CD8-positive, alpha-beta memory T cell (primary cell): ENCODE data around the gene SLC9A2. TPM values are rescaled to one million over a fixed set of nuclear protein-coding genes. Genes with fewer than 3 reads are reported as not detected.

Experiments used
- CTCF ChIA-PET: fragments of 350-600 bp; sonication (Branson Sonifier 250); formaldehyde crosslinking; loops from one replicate; lab custom pipeline; 2021; ENCODE audit warnings: antibody characterized with exemption; lab: Charles Lee
- POLR2A ChIA-PET: fragments of 350-600 bp; sonication (Branson Sonifier 250); formaldehyde crosslinking; loops from one replicate; lab custom pipeline; 2021; ENCODE audit warnings: antibody characterized with exemption; lab: Charles Lee
- DNase-seq, 5 donors: peaks; one replicate each; pipeline versions ENCODE4 v3.0.0 to v3.0.0-alpha.2; 2020 to 2022; ENCODE audit warnings: mixed read lengths in 1 of 5
- H3K27ac ChIP-seq: one replicate; pipeline ENCODE4 v1.7.0; 2013; ENCODE audit warnings: low read depth, mild to moderate bottlenecking, low read length, moderate library complexity
- H3K27me3 ChIP-seq: 2 replicates; pipeline ENCODE4 v1.7.0; 2013; ENCODE audit warnings: low read length, mild to moderate bottlenecking; ENCODE audit not compliant: insufficient read depth, poor library complexity, severe bottlenecking
- H3K36me3 ChIP-seq: 2 replicates; pipeline ENCODE4 v1.7.0; 2013; ENCODE audit warnings: mild to moderate bottlenecking, low read length, moderate library complexity; ENCODE audit not compliant: insufficient read depth
- H3K4me1 ChIP-seq: 2 replicates; pipeline ENCODE4 v1.7.0; 2013; ENCODE audit warnings: mild to moderate bottlenecking, low read length, moderate library complexity; ENCODE audit not compliant: insufficient read depth
- H3K4me3 ChIP-seq: 2 replicates; pipeline ENCODE4 v1.7.0; 2013; ENCODE audit warnings: mild to moderate bottlenecking, low read length
- H3K9me3 ChIP-seq: 2 replicates; pipeline ENCODE4 v1.7.0; 2013; ENCODE audit warnings: mild to moderate bottlenecking, low read length
- H3K27ac Mint-ChIP-seq, 8 donors: one replicate each; pipeline ENCODE4 v1.8.0; 2020 to 2021; ENCODE audit warnings: mixed read lengths in 8 of 8, mild to moderate bottlenecking in 6 of 8, inconsistent platforms in 3 of 8, moderate library complexity in 3 of 8
- H3K27me3 Mint-ChIP-seq, 2 donors: one replicate each; pipeline ENCODE4 v1.8.0; 2020 to 2021; ENCODE audit warnings: mixed read lengths in 2 of 2, mild to moderate bottlenecking in 1 of 2, moderate library complexity in 1 of 2
- H3K36me3 Mint-ChIP-seq, 3 donors: one replicate each; pipeline ENCODE4 v1.8.0; 2020 to 2021; ENCODE audit warnings: mixed read lengths in 3 of 3, inconsistent platforms in 1 of 3, mild to moderate bottlenecking in 1 of 3
- H3K4me1 Mint-ChIP-seq, 3 donors: one replicate each; pipeline ENCODE4 v1.8.0; 2020 to 2021; ENCODE audit warnings: mixed read lengths in 3 of 3, inconsistent platforms in 1 of 3, mild to moderate bottlenecking in 1 of 3
- H3K4me3 Mint-ChIP-seq, 7 donors: one replicate each; pipeline ENCODE4 v1.8.0; 2020 to 2021; ENCODE audit warnings: mixed read lengths in 7 of 7, mild to moderate bottlenecking in 6 of 7, moderate library complexity in 4 of 7, inconsistent platforms in 2 of 7
- H3K9me3 Mint-ChIP-seq, 5 donors: one replicate each; pipeline ENCODE4 v1.8.0; 2020 to 2022; ENCODE audit warnings: mixed read lengths in 5 of 5, mild to moderate bottlenecking in 3 of 5, moderate library complexity in 2 of 5, inconsistent platforms in 1 of 5
- polyA plus RNA-seq: library from polyadenylated mRNA; unstranded; fragments of 300-500 nt; fragmentation: Illumina TruSeq; gene quantifications from one replicate; pipeline ENCODE4 v1.2.3, GENCODE V29; 2021
- total RNA-seq, 2 experiments: library from RNA; stranded (reverse); gene quantifications; one replicate each; pipeline ENCODE4 v1.2.3, GENCODE V29; 2021

SLC9A2 gene
- total and polyA plus RNA-seq, 3 experiments from 2014 or later, result not detected

DNA sequence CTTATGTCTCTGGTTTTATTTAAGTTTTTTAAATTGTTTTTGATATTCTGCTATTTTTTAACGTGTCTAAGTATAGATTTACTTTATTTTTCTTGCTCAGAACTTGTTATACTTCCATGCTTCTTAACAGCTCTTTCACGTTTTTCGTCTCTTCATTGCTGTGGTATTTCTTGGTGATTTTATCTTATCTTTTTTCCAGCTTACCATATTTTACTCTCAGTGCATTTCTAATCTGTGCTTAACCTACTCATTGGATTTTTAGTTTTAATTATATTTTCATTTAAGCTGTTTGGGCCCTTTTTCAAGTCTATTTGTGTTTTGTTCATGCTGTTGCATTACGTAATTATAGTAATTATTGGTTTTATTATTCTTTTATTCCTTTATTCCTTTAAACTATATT lies 11.1 kb downstream of the SLC9A2 start:
- POLR2A ChIA-PET, result no interaction called here
- CTCF ChIA-PET, result no interaction called here
- Histone ChIP-seq H3K4me3 (no peak overlapping the region), H3K36me3 (no peaks in the 10 kb centered on the region), H3K27me3 (no peaks in the 10 kb centered on the region), H3K27ac (no peak overlapping the region), H3K4me1 (no peaks in the 10 kb centered on the region), H3K9me3 (no peaks in the 10 kb centered on the region)
- DNase-seq, result no peak
- H3K27ac Mint-ChIP-seq, result no peak overlapping the region
- H3K27me3 Mint-ChIP-seq, result peaks cover 0 to 2% of the 10 kb centered on the region in 2 donors
- H3K9me3 Mint-ChIP-seq, result no peaks in the 10 kb centered on the region
- no peaks in the 10 kb centered on the region for H3K4me1 Mint-ChIP-seq
- no peak overlapping the region for H3K4me3 Mint-ChIP-seq
- H3K36me3 Mint-ChIP-seq, result no peaks in the 10 kb centered on the region

DNA sequence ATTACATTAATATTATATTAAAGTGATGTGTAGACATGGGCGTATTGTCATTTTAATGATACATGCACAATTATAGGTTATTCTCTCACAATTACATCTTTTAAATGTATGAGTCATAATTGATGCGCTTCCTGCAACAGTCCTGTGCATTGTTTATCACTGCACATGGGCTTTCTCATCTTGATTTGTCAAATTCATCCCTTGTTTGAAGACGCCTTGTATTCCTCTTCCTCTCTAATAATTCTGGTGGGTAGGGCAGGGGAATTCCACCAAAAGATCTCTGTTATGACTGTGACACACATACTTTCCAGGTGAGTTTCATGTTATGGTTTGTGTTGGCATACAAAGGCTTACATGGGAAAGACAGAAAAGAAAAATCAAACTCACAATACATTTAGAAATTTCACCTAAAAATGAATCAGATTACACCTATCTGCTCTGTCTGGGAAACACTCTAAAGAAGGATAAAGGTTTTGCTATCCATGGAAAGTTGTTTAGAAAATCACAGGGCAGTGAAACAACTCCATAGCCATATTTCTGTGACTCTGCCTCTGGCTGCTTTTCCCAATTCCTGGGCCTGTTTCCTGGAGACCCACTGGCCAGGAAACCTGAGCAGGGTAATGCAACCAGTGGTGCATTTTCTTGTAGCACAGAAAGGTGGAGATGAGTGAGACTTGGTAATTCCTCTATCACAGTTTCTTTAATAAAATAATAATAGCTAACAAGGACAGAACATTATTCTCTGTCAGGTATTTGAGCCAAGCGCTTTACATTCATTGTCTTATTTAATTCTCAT lies 13.2 kb downstream of the SLC9A2 start:
- H3K27ac Mint-ChIP-seq, result no peak overlapping the region
- no peak overlapping the region for H3K4me3 Mint-ChIP-seq
- Histone ChIP-seq H3K4me1 (no peaks in the 10 kb centered on the region), H3K27me3 (no peaks in the 10 kb centered on the region), H3K36me3 (no peaks in the 10 kb centered on the region), H3K27ac (no peak overlapping the region), H3K9me3 (no peaks in the 10 kb centered on the region), H3K4me3 (no peak overlapping the region)
- ChIA-PET CTCF (no interaction called here), POLR2A (no interaction called here)
- no peaks in the 10 kb centered on the region for H3K4me1 Mint-ChIP-seq
- H3K36me3 Mint-ChIP-seq, result no peaks in the 10 kb centered on the region
- H3K27me3 Mint-ChIP-seq, result peaks cover 0 to 2% of the 10 kb centered on the region in 2 donors
- H3K9me3 Mint-ChIP-seq, result no peaks in the 10 kb centered on the region
- no peak for DNase-seq

DNA sequence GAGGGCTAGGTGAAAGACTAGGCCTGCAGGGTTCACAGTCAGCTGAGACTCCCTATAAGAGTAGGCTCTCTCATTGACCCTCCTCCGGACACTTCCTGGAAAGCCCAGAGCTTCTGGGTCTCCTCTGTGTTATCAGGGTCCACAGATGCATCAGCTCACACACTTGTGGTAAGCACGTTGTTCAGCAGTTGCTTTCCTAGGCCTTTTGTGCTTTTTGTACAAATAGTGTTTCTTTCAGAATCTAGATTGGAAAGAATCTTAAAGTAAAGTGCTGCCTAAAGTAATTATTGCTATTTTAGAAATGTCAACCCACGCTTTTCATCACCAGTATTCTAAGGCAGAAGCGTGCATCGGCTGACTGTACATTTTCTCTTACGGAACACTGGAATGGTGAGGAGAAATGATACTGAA lies 15.5 kb downstream of the SLC9A2 start:
- peaks cover 2 to 8% of the 10 kb centered on the region in 2 donors for H3K27me3 Mint-ChIP-seq
- no peak overlapping the region for H3K4me3 Mint-ChIP-seq
- H3K27ac Mint-ChIP-seq, result no peak overlapping the region
- no peaks in the 10 kb centered on the region for H3K9me3 Mint-ChIP-seq
- DNase-seq, result no peak
- no peaks in the 10 kb centered on the region for H3K9me3 ChIP-seq
- H3K27ac ChIP-seq, result peak overlapping the region; percentile 22
- no peaks in the 10 kb centered on the region for H3K36me3 ChIP-seq
- ChIA-PET POLR2A (no interaction called here), CTCF (no interaction called here)
- H3K4me1 ChIP-seq, result no peaks in the 10 kb centered on the region
- H3K36me3 Mint-ChIP-seq, result no peaks in the 10 kb centered on the region
- no peaks in the 10 kb centered on the region for H3K27me3 ChIP-seq
- no peaks in the 10 kb centered on the region for H3K4me1 Mint-ChIP-seq
- no peak overlapping the region for H3K4me3 ChIP-seq

DNA sequence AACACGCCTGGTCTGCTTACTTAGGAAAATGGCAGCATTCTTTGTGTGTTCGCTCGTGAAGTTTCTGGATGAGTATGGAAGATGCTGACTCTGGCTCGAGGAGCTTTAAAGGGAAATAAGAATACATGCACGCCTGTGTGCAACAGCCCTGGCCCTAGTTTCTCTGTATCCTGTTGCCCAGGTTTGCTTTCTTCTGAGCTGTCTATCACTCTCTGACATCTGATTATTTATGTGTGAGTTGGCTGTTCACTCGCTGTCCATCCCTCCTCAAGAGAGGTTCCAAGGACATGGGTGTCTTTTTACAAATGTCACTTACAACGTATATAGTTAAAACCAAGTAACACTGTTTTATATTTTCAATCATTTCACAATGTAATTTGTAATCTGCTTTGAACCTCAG lies 16.0 kb downstream of the SLC9A2 start:
- H3K36me3 ChIP-seq, result no peaks in the 10 kb centered on the region
- Mint-ChIP-seq H3K4me1 (no peaks in the 10 kb centered on the region), H3K4me3 (no peak overlapping the region), H3K27me3 (peaks cover 2 to 8% of the 10 kb centered on the region in 2 donors), H3K27ac (no peak overlapping the region), H3K36me3 (no peaks in the 10 kb centered on the region), H3K9me3 (no peaks in the 10 kb centered on the region)
- peak overlapping the region; percentile 22 for H3K27ac ChIP-seq
- DNase-seq, result no peak
- H3K27me3 ChIP-seq, result no peaks in the 10 kb centered on the region
- CTCF ChIA-PET, result no interaction called here
- POLR2A ChIA-PET, result no interaction called here
- H3K4me1 ChIP-seq, result no peaks in the 10 kb centered on the region
- H3K9me3 ChIP-seq, result no peaks in the 10 kb centered on the region
- H3K4me3 ChIP-seq, result no peak overlapping the region

DNA sequence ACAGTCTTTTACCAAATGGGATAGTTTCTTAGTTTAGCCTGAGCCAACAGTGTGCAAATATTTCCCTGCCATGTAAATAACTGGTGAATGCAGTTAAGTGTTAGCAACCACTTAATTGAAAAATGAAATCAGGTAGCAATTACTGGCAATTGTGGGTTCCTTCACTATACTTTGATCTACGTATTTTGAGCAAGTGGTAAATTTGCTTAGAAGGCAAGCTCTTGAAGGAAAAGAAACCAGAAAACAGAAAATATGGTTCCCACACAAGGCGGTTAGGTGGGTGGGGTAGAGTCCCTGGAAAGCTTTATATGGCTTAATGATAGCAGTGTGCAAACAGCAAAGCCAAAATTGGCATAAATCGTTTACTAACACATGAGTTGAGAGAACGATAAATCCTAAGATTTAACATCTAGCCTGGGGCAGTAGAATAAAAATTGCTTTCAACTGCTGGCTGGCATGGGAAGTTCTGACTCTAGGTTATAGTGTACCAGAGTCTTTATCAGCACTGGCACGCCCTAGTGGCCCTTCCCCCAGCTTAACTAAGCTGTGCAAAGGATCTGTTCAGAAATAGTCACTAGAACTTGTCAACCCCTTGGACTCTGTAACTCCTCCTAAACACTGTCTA lies 17.0 kb downstream of the SLC9A2 start:
- H3K9me3 ChIP-seq, result no peaks in the 10 kb centered on the region
- H3K36me3 ChIP-seq, result no peaks in the 10 kb centered on the region
- DNase-seq, result no peak
- H3K27me3 Mint-ChIP-seq, result peaks cover 6 to 17% of the 10 kb centered on the region in 2 donors
- H3K27ac ChIP-seq, result peak overlapping the region; percentile 26
- H3K4me3 ChIP-seq, result no peak overlapping the region
- H3K36me3 Mint-ChIP-seq, result no peaks in the 10 kb centered on the region
- H3K4me1 Mint-ChIP-seq, result no peaks in the 10 kb centered on the region
- no peaks in the 10 kb centered on the region for H3K9me3 Mint-ChIP-seq
- no peaks in the 10 kb centered on the region for H3K4me1 ChIP-seq
- no peak overlapping the region for H3K4me3 Mint-ChIP-seq
- CTCF ChIA-PET, result interaction anchor here (1.9 kb wide), 1 partner anchor 21 kb away, joined by 5 read pairs; no protein-coding TSS in a partner anchor
- H3K27me3 ChIP-seq, result no peaks in the 10 kb centered on the region
- H3K27ac Mint-ChIP-seq, result no peak overlapping the region
- POLR2A ChIA-PET, result no interaction called here

DNA sequence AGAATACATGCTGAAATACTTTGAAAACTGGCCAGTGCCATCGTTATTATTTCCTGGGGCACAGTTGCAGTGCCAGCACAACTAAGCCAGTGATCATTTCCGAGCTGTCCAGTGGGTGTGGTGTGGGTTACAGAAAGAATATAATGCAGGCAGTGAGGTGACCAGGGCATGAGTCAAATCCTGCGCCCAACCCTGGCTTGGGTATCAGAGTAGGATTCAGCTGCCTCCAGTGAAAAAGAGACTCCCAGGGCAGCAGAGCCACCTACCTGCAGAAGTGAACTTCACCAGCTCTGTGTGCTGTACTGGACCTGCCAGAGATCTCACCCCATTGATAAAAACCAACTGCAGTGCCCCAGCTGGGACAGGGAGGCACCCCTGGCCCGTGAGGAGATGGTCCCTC lies 18.0 kb downstream of the SLC9A2 start:
- CTCF ChIA-PET, result interaction anchor here (1.9 kb wide), 1 partner anchor 22 kb away, joined by 5 read pairs; no protein-coding TSS in a partner anchor

DNA sequence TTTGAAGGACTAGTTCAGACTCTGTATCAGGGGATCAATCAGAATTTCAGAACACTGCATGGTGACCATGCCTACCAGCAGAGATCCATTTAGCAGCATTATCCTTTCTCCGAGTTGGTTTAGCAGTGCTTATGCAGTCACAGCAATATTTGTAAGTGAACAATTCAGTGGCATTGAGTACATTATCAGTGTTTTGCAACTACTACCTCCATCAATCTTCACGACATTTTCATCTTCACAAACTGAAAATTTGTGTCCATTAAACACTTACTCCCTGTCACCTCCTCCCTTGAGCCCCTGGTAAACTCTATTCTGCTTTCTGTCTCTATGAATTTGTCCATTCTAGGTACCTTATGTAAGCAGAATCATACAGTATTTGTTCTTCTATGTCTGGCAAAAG lies 20.1 kb downstream of the SLC9A2 start:
- Histone ChIP-seq H3K4me1 (no peaks in the 10 kb centered on the region), H3K9me3 (no peaks in the 10 kb centered on the region), H3K36me3 (no peaks in the 10 kb centered on the region), H3K27me3 (no peaks in the 10 kb centered on the region), H3K27ac (no peak overlapping the region), H3K4me3 (no peak overlapping the region)
- DNase-seq, result no peak
- H3K27ac Mint-ChIP-seq, result no peak overlapping the region
- no peaks in the 10 kb centered on the region for H3K4me1 Mint-ChIP-seq
- H3K9me3 Mint-ChIP-seq, result no peaks in the 10 kb centered on the region
- H3K27me3 Mint-ChIP-seq, result peaks cover 5 to 40% of the 10 kb centered on the region in 2 donors
- ChIA-PET POLR2A (no interaction called here), CTCF (no interaction called here)
- no peaks in the 10 kb centered on the region for H3K36me3 Mint-ChIP-seq
- H3K4me3 Mint-ChIP-seq, result no peak overlapping the region

More for the DNA sequence above, 18.0 kb downstream of the SLC9A2 start:
- POLR2A ChIA-PET, result no interaction called here
- Mint-ChIP-seq H3K4me3 (no peak overlapping the region), H3K27me3 (peaks cover 5 to 22% of the 10 kb centered on the region in 2 donors), H3K36me3 (no peaks in the 10 kb centered on the region), H3K4me1 (no peaks in the 10 kb centered on the region), H3K9me3 (no peaks in the 10 kb centered on the region), H3K27ac (no peak overlapping the region)
- no peak for DNase-seq
- Histone ChIP-seq H3K27ac (no peak overlapping the region), H3K9me3 (no peaks in the 10 kb centered on the region), H3K4me3 (no peak overlapping the region), H3K27me3 (no peaks in the 10 kb centered on the region), H3K36me3 (no peaks in the 10 kb centered on the region), H3K4me1 (no peaks in the 10 kb centered on the region)

DNA sequence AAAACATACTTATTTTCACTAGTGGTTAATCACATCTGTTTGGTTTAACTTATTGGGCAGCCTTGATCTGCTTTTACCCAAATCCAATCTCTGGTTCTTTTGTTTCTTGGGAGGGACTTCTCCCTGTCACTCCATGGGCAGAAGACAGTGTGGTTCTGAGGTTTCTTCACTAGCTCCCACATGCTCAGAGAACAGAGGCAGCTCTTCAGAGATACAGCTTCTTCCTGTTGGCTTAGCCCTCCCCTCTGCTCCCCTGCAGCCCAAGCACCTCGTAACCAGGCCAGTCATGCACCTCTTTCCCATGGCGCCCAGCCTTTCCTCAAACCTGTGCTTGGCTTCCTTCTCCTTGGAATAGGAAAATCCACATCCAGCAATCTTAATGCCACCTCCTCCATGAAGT lies 32.8 kb downstream of the SLC9A2 start:
- H3K36me3 Mint-ChIP-seq, result peaks cover 0 to 2% (median 0%) of the 10 kb centered on the region in 3 donors
- H3K4me3 ChIP-seq, result no peak overlapping the region
- no peak overlapping the region for H3K4me3 Mint-ChIP-seq
- no peak for DNase-seq
- no peak overlapping the region for H3K27ac Mint-ChIP-seq
- no peaks in the 10 kb centered on the region for H3K9me3 ChIP-seq
- H3K36me3 ChIP-seq, result no peaks in the 10 kb centered on the region
- H3K27me3 Mint-ChIP-seq, result peaks cover 12 to 16% of the 10 kb centered on the region in 2 donors
- CTCF ChIA-PET, result no interaction called here
- no peaks in the 10 kb centered on the region for H3K4me1 Mint-ChIP-seq
- H3K27me3 ChIP-seq, result no peaks in the 10 kb centered on the region
- peaks cover 0 to 11% (median 3%) of the 10 kb centered on the region in 5 donors for H3K9me3 Mint-ChIP-seq
- H3K27ac ChIP-seq, result no peak overlapping the region
- H3K4me1 ChIP-seq, result no peaks in the 10 kb centered on the region
- POLR2A ChIA-PET, result no interaction called here
